H1 (cell line): Measurements from ENCODE around the gene ACOT12. TPM values are rescaled to one million over a fixed set of nuclear protein-coding genes. Genes with fewer than 3 reads are reported as not detected.

Source experiments
- CTCF ChIA-PET: fragments of 300-600 bp; sonication (Branson Sonifier 250); formaldehyde crosslinking; loops from one replicate; lab custom pipeline; 2021; ENCODE audit not compliant: partially characterized antibody; lab: Charles Lee
- POLR2A ChIA-PET: fragments of 300-600 bp; sonication (Branson Sonifier 250); formaldehyde crosslinking; loops from one replicate; lab custom pipeline; 2021; ENCODE audit warnings: inconsistent platforms; ENCODE audit not compliant: partially characterized antibody; lab: Charles Lee
- DNase-seq, 2 experiments: peaks; one replicate each; pipeline versions ENCODE4 v3.0.0 to v3.0.0-alpha.2; 2010 to 2022; ENCODE audit warnings: low spot score in 2 of 2, low read depth in 1 of 2, mixed read lengths in 1 of 2
- FAIRE-seq: peaks from 2 replicates; lab custom pipeline; 2011; peaks lifted over from hg19 to GRCh38; lab: Jason Lieb, UNC
- H2AFZ ChIP-seq: 2 replicates; pipeline ENCODE4 v1.8.1; 2012; ENCODE audit warnings: low read length, inconsistent platforms
- H2AK5ac ChIP-seq: 2 replicates; pipeline ENCODE4 v1.6.1; 2013; ENCODE audit warnings: low read depth, low read length
- H2BK120ac ChIP-seq: replicated peaks from 2 replicates; pipeline ENCODE3; 2013; ENCODE audit warnings: low read depth, low read length, inconsistent platforms
- H2BK12ac ChIP-seq: 2 replicates; pipeline ENCODE4 v1.6.1; 2013; ENCODE audit warnings: low read depth, low read length
- H2BK15ac ChIP-seq: 2 replicates; pipeline ENCODE4 v1.6.1; 2013; ENCODE audit warnings: low read length
- H2BK20ac ChIP-seq: 2 replicates; pipeline ENCODE4 v1.6.1; 2013; ENCODE audit warnings: low read length
- H2BK5ac ChIP-seq: 2 replicates; pipeline ENCODE4 v1.6.1; 2013; ENCODE audit warnings: low read depth, low read length
- H3K14ac ChIP-seq: 2 replicates; pipeline ENCODE4 v1.6.1; 2013; ENCODE audit warnings: inconsistent platforms; ENCODE audit not compliant: insufficient read length
- H3K18ac ChIP-seq: 2 replicates; pipeline ENCODE4 v1.6.1; 2013; ENCODE audit warnings: low read length; ENCODE audit errors: extremely low read depth
- H3K23ac ChIP-seq: 2 replicates; pipeline ENCODE4 v1.6.1; 2013; ENCODE audit warnings: inconsistent platforms; ENCODE audit not compliant: insufficient read length
- H3K23me2 ChIP-seq: 2 replicates; pipeline ENCODE4 v1.6.1; 2013; ENCODE audit warnings: low read depth, low read length
- H3K27ac ChIP-seq: 2 replicates; pipeline ENCODE4 v1.6.1; 2011; ENCODE audit warnings: low read depth, low read length, inconsistent platforms
- H3K27me3 ChIP-seq, 4 experiments: replicated peaks in 1 of 4; 1 replicate in 1 of 4; 2 replicates in 3 of 4; pipeline versions ENCODE4 v1.6.1 to v1.8.1; 2011 to 2013; ENCODE audit warnings: low read length in 3 of 4, mild to moderate bottlenecking in 3 of 4, inconsistent platforms in 2 of 4, mixed read lengths in 2 of 4, moderate library complexity in 1 of 4; ENCODE audit not compliant: control insufficient read depth in 3 of 4, insufficient read depth in 3 of 4; ENCODE audit errors: extremely low read depth in 1 of 4
- H3K36me3 ChIP-seq, 4 experiments: 2 replicates each; pipeline versions ENCODE4 v1.6.1 to v1.8.1; 2011 to 2013; ENCODE audit warnings: mild to moderate bottlenecking in 4 of 4, low read length in 3 of 4, moderate library complexity in 2 of 4, control low read depth in 1 of 4, inconsistent platforms in 1 of 4; ENCODE audit not compliant: insufficient read depth in 4 of 4, control insufficient read depth in 2 of 4
- H3K4ac ChIP-seq: replicated peaks from 2 replicates; pipeline ENCODE3; 2013; ENCODE audit warnings: low read length, low read depth, mixed read lengths, inconsistent platforms; ENCODE audit not compliant: insufficient read length
- H3K4me1 ChIP-seq, 4 experiments: replicated peaks in 1 of 4; 1 replicate in 1 of 4; 2 replicates in 3 of 4; pipeline versions ENCODE4 v1.6.1 to v1.8.1; 2011 to 2013; ENCODE audit warnings: low read length in 3 of 4, inconsistent platforms in 2 of 4, mixed read lengths in 1 of 4; ENCODE audit not compliant: insufficient read depth in 4 of 4, control insufficient read depth in 3 of 4
- H3K4me2 ChIP-seq, 2 experiments: 2 replicates each; pipeline versions ENCODE4 v1.6.1 to v1.8.1; 2011 to 2013; ENCODE audit warnings: low read depth in 2 of 2, low read length in 2 of 2, control low read depth in 1 of 2, inconsistent platforms in 1 of 2, mild to moderate bottlenecking in 1 of 2; ENCODE audit not compliant: insufficient read depth in 1 of 2
- H3K4me3 ChIP-seq, 4 experiments: fragments of 200-600, 300-600 bp in 1 of 4; sonication (generic), shearing (Covaris generic), sonication (Bioruptor Twin) in 1 of 4; 2 replicates each; pipeline versions ENCODE4 v1.5.1 to v1.8.1; 2011 to 2016; ENCODE audit warnings: low read length in 4 of 4, low read depth in 3 of 4, control low read depth in 2 of 4, inconsistent platforms in 2 of 4, mild to moderate bottlenecking in 2 of 4, mixed read lengths in 1 of 4, moderate library complexity in 1 of 4; ENCODE audit not compliant: insufficient read depth in 2 of 4; ENCODE audit errors: extremely low read depth in 1 of 4
- H3K56ac ChIP-seq: replicated peaks from 2 replicates; pipeline ENCODE3; 2013; ENCODE audit warnings: low read depth, mild to moderate bottlenecking, mixed read lengths, low read length, inconsistent platforms; ENCODE audit not compliant: insufficient read length
- H3K79me1 ChIP-seq: 2 replicates; pipeline ENCODE4 v1.6.1; 2013; ENCODE audit warnings: low read depth, low read length, control low read depth
- H3K79me2 ChIP-seq, 2 experiments: 2 replicates each; pipeline versions ENCODE4 v1.6.1 to v1.8.1; 2012 to 2013; ENCODE audit warnings: low read length in 2 of 2, mild to moderate bottlenecking in 2 of 2, inconsistent platforms in 1 of 2; ENCODE audit not compliant: insufficient read depth in 2 of 2, control insufficient read depth in 1 of 2
- H3K9ac ChIP-seq, 4 experiments: replicated peaks in 1 of 4; 1 replicate in 1 of 4; 2 replicates in 3 of 4; pipeline versions ENCODE4 v1.6.1 to v1.8.1; 2011 to 2013; ENCODE audit warnings: low read depth in 3 of 4, low read length in 3 of 4, control low read depth in 2 of 4, mild to moderate bottlenecking in 2 of 4, moderate library complexity in 2 of 4, inconsistent platforms in 1 of 4; ENCODE audit errors: extremely low read depth in 1 of 4
- H3K9me3 ChIP-seq, 2 experiments: 2 replicates each; pipeline versions ENCODE4 v1.6.1 to v1.8.1; 2012 to 2013; ENCODE audit warnings: mild to moderate bottlenecking in 2 of 2, moderate library complexity in 2 of 2, control low read depth in 1 of 2, inconsistent platforms in 1 of 2, low read depth in 1 of 2, low read length in 1 of 2, mixed read lengths in 1 of 2; ENCODE audit not compliant: insufficient read depth in 2 of 2
- H4K20me1 ChIP-seq, 2 experiments: replicated peaks in 1 of 2; 2 replicates each; pipeline versions ENCODE3 to v1.8.1; 2011 to 2013; ENCODE audit warnings: inconsistent platforms in 2 of 2, low read length in 2 of 2, mild to moderate bottlenecking in 1 of 2; ENCODE audit not compliant: insufficient read depth in 2 of 2, control insufficient read depth in 1 of 2
- H4K5ac ChIP-seq: 2 replicates; pipeline ENCODE4 v1.6.1; 2013; ENCODE audit warnings: low read length, low read depth, mixed read lengths, inconsistent platforms; ENCODE audit not compliant: insufficient read length
- H4K8ac ChIP-seq: 2 replicates; pipeline ENCODE4 v1.8.0; 2013; ENCODE audit warnings: mild to moderate bottlenecking, moderate library complexity, low read length, inconsistent platforms; ENCODE audit not compliant: insufficient read depth; ENCODE audit errors: extremely low read depth
- H4K91ac ChIP-seq: replicated peaks from 2 replicates; pipeline ENCODE3; 2013; ENCODE audit warnings: low read length, mixed read lengths, inconsistent platforms; ENCODE audit not compliant: insufficient read length
- E2F6 ChIP-seq: IDR thresholded peaks from 2 replicates; pipeline ENCODE4 v1.6.1; 2012; ENCODE audit warnings: inconsistent platforms
- NANOG ChIP-seq: IDR thresholded peaks from 2 replicates; pipeline ENCODE4 v1.6.1; 2011; ENCODE audit warnings: low read length, low read depth, mild to moderate bottlenecking, inconsistent platforms; ENCODE audit not compliant: insufficient read depth, poor library complexity, severe bottlenecking
- POLR2AphosphoS5 ChIP-seq: IDR thresholded peaks from 2 replicates; pipeline ENCODE4 v1.6.1; 2011; ENCODE audit warnings: low read depth, low read length
- WGBS, 2 experiments: shearing (Covaris generic) in 1 of 2; methylation state at CpG; one replicate each; pipeline versions ENCODE4 v1.1.6 to v1.1.7; 2013 to 2015; ENCODE audit warnings: low lambda C conversion rate in 2 of 2, mixed read lengths in 2 of 2, inconsistent platforms in 1 of 2, low coverage in 1 of 2, missing lambda C conversion rate in 1 of 2; ENCODE audit not compliant: insufficient replicate concordance in 2 of 2, insufficient coverage in 1 of 2, insufficient read length in 1 of 2; ENCODE audit errors: extremely low coverage in 1 of 2, missing lambda C conversion rate in 1 of 2; 5-methylcytosine and 5-hydroxymethylcytosine counted together
- polyA plus RNA-seq, 7 experiments: library from polyadenylated mRNA; depleted of rRNA in 3 of 7; stranded (reverse) in 5 of 7; unstranded in 2 of 7; fragments of >200 nt in 5 of 7; fragments of 200-250 nt in 2 of 7; gene quantifications; 1 replicate in 5 of 7; 2 replicates in 1 of 7; 4 replicates in 1 of 7; pipeline versions ENCODE4 v1.2.1 to v1.2.3, GENCODE V29; 2011 to 2013; ENCODE audit warnings: missing spikeins in 2 of 7, mixed read lengths in 2 of 7
- total RNA-seq: library from RNA; stranded (reverse); fragmentation: NEBNext Ultra II Directional; extraction: Animal tissue kit (Norgen Biotek cat#: 25700); gene quantifications from 2 replicates; pipeline ENCODE4 v1.2.1, GENCODE V29; 2021

The ACOT12 gene
- total and polyA plus RNA-seq, 2 of the 8 experiments (the other 6 are each of a cell fraction or from before 2014, with no cell fraction given): 0.29 TPM; not detected in 1

- TF ChIP-seq POLR2AphosphoS5 (no peak), NANOG (no peak), E2F6 (0 out of 2 replicates have a peak, but pooled peaks have one; percentile 25)
- no peaks in the 10 kb centered on the region for H3K79me1 ChIP-seq
- no peak for DNase-seq
- H3K14ac ChIP-seq: no peak overlapping the region
- H2BK5ac ChIP-seq: no peak overlapping the region
- no peaks in the 10 kb centered on the region for H3K4me1 ChIP-seq
- H3K4ac ChIP-seq: no peak overlapping the region
- no peak overlapping the region for H2AK5ac ChIP-seq
- H3K18ac ChIP-seq: no peak overlapping the region
- H3K9me3 ChIP-seq: no peaks in the 10 kb centered on the region
- no peak overlapping the region for H3K56ac ChIP-seq
- H2BK120ac ChIP-seq: no peak overlapping the region
- H2BK15ac ChIP-seq: no peak overlapping the region
- H4K8ac ChIP-seq: no peak overlapping the region
- H4K5ac ChIP-seq: no peak overlapping the region
- WGBS, 2 experiments: 89% methylated on average over 5 of the region's 5 CpGs; no CpG with 5 or more reads in 1 of the 2 experiments
- no peak overlapping the region for H2BK20ac ChIP-seq
- H3K9ac ChIP-seq: no peak overlapping the region
- H3K36me3 ChIP-seq: no peaks in the 10 kb centered on the region
- H2BK12ac ChIP-seq: no peak overlapping the region
- peak overlapping the region; percentile 38; the same call in 1 of the 2 replicates for H2AFZ ChIP-seq
- H3K79me2 ChIP-seq: no peaks in the 10 kb centered on the region
- H3K23ac ChIP-seq: no peak overlapping the region
- H3K27me3 ChIP-seq: no peaks in the 10 kb centered on the region
- no peaks in the 10 kb centered on the region for H4K20me1 ChIP-seq
- H3K4me2 ChIP-seq: no peak overlapping the region
- POLR2A ChIA-PET: interaction anchor here (0.7 to 1.2 kb wide), 2 partner anchors 42 to 909 kb away, joined by 3 read pairs; no protein-coding TSS in a partner anchor
- H3K27ac ChIP-seq: no peak overlapping the region
- FAIRE-seq: no peak
- H3K23me2 ChIP-seq: no peaks in the 10 kb centered on the region
- CTCF ChIA-PET: interaction anchor here (0.6 to 0.8 kb wide), 3 partner anchors 22 to 66 kb away, joined by 3 to 6 read pairs (median 3); no protein-coding TSS in a partner anchor
- H3K4me3 ChIP-seq: no peak overlapping the region
- H4K91ac ChIP-seq: no peak overlapping the region
Measured at GRCh38 chr5:81365541-81365940, 28.4 kb downstream of the ACOT12 start.
